ENCODE measurements around the gene TMEM184B.

The TMEM184B gene

GRCh38 chr22:38221908-38222796, 50.7 kb downstream of the TMEM184B start:
- DNase-seq, result no peak

GRCh38 chr22:38221407-38221806, 51.4 kb downstream of the TMEM184B start:
- DNase-seq, result no peak

GRCh38 chr22:38220653-38221386, 52.0 kb downstream of the TMEM184B start:
- DNase-seq, result no peak

- DNase-seq, result no peak
Measured at GRCh38 chr22:38220163-38220562, 52.6 kb downstream of the TMEM184B start.

- no peak for DNase-seq
Measured at GRCh38 chr22:38219632-38220031, 53.2 kb downstream of the TMEM184B start.

GRCh38 chr22:38218661-38219622, 53.9 kb downstream of the TMEM184B start:
- no peak for DNase-seq

- no peak for DNase-seq
Measured at GRCh38 chr22:38215156-38216038, 57.4 kb downstream of the TMEM184B start.

- no peak for DNase-seq
Measured at GRCh38 chr22:38214302-38215056, 58.3 kb downstream of the TMEM184B start.

- DNase-seq, result no peak
Measured at GRCh38 chr22:38213990-38214301, 58.9 kb downstream of the TMEM184B start.

GRCh38 chr22:38213319-38213989, 59.4 kb downstream of the TMEM184B start:
- no peak for DNase-seq

- no peak for DNase-seq
Measured at GRCh38 chr22:38212442-38212841, 60.4 kb downstream of the TMEM184B start.

GRCh38 chr22:38211556-38211955, 61.3 kb downstream of the TMEM184B start:
- no peak for DNase-seq

- no peak for DNase-seq
Measured at GRCh38 chr22:38208551-38208968, 64.2 kb downstream of the TMEM184B start.

GRCh38 chr22:38207898-38208432, 64.8 kb downstream of the TMEM184B start:
- DNase-seq, result no peak

- DNase-seq, result no peak
Measured at GRCh38 chr22:38205261-38206128, 67.3 kb downstream of the TMEM184B start.

- no peak for DNase-seq
Measured at GRCh38 chr22:38204784-38205183, 68.0 kb downstream of the TMEM184B start.

- DNase-seq, result no peak
Measured at GRCh38 chr22:38203855-38204514, 68.8 kb downstream of the TMEM184B start.

GRCh38 chr22:38203090-38203810, 69.6 kb downstream of the TMEM184B start:
- no peak for DNase-seq
